Activated CD8-positive, alpha-beta T cell treated with anti-CD3 and anti-CD28 coated beads for 36 hours (primary cell): Measurements from ENCODE around the gene LRMDA. TPM values are rescaled to one million over a fixed set of nuclear protein-coding genes. Genes with fewer than 3 reads are reported as not detected.

Experiments
- ATAC-seq: fragments of 200-7000 bp; cut with Tn5 transposase; one replicate; pipeline ENCODE4 v1.10.0; 2021; ENCODE audit warnings: mild to moderate bottlenecking, moderate library complexity
- CTCF ChIA-PET: fragments of 350-600 bp; sonication (Branson Sonifier 250); formaldehyde crosslinking; loops from one replicate; lab custom pipeline; 2021; ENCODE audit warnings: antibody characterized with exemption; lab: Charles Lee
- POLR2A ChIA-PET: fragments of 350-600 bp; sonication (Branson Sonifier 250); formaldehyde crosslinking; loops from one replicate; lab custom pipeline; 2021; ENCODE audit warnings: antibody characterized with exemption; lab: Charles Lee
- DNase-seq: peaks from one replicate; pipeline ENCODE4 v3.0.0-alpha.2; 2020
- H3K27ac Mint-ChIP-seq: one replicate; pipeline ENCODE4 v1.8.0; 2021; ENCODE audit warnings: mild to moderate bottlenecking, mixed read lengths
- H3K27me3 Mint-ChIP-seq: one replicate; pipeline ENCODE4 v1.8.0; 2021; ENCODE audit warnings: mixed read lengths
- H3K36me3 Mint-ChIP-seq: one replicate; pipeline ENCODE4 v1.8.0; 2021; ENCODE audit warnings: low read depth, mixed read lengths
- H3K4me1 Mint-ChIP-seq: one replicate; pipeline ENCODE4 v1.8.0; 2021; ENCODE audit warnings: low read depth, mixed read lengths
- H3K4me3 Mint-ChIP-seq: one replicate; pipeline ENCODE4 v1.8.0; 2021; ENCODE audit warnings: mild to moderate bottlenecking, moderate library complexity, mixed read lengths
- H3K9me3 Mint-ChIP-seq: one replicate; pipeline ENCODE4 v1.8.0; 2021; ENCODE audit warnings: mixed read lengths
- intact Hi-C: fragments of 100-400 bp; cut with micrococcal nuclease; formaldehyde crosslinking; loops from one replicate; pipeline ENCODE4 v1.10.0; 2022
- total RNA-seq, 2 experiments: library from RNA; stranded (reverse); gene quantifications; one replicate each; pipeline ENCODE4 v1.2.3, GENCODE V29; 2021
- TF ChIP-seq, protein P1 (sequence below): fragments of 200-600 bp; IDR thresholded peaks from one replicate; pipeline ENCODE4 v1.8.0; 2022; ENCODE audit warnings: antibody characterized with exemption, mild to moderate bottlenecking

The LRMDA gene
- total RNA-seq, 2 experiments from 2014 or later, result not detected

DNA sequence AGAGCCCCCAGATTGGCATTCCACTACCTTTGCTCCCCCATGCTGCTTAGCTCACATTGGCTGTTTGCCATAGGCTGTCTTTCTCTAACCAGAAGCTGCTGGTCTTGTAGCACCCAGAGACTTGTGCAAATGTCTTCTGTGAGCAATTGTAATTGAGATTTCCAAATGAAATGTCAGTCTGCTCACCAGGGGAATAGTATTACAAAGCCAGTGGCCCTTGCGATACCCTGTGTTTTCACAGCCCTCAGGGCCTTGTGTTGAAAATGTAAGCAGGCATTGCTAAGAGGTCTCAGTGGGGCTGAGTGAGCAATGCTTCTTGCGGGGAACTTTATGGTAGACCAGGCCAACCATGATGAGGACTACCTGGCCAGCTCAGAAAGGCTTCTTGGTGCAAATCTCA lies 746.5 kb downstream of the LRMDA start:
- CTCF ChIA-PET, result no interaction called here
- no peaks in the 10 kb centered on the region for H3K4me1 Mint-ChIP-seq
- no peak overlapping the region for H3K27ac Mint-ChIP-seq
- intact Hi-C loops, result no loop called here
- H3K9me3 Mint-ChIP-seq, result no peaks in the 10 kb centered on the region
- no peak for DNase-seq
- POLR2A ChIA-PET, result no interaction called here
- no peak for ATAC-seq
- H3K27me3 Mint-ChIP-seq, result no peaks in the 10 kb centered on the region
- H3K4me3 Mint-ChIP-seq, result no peak overlapping the region
- TF ChIP-seq, protein P1, sequence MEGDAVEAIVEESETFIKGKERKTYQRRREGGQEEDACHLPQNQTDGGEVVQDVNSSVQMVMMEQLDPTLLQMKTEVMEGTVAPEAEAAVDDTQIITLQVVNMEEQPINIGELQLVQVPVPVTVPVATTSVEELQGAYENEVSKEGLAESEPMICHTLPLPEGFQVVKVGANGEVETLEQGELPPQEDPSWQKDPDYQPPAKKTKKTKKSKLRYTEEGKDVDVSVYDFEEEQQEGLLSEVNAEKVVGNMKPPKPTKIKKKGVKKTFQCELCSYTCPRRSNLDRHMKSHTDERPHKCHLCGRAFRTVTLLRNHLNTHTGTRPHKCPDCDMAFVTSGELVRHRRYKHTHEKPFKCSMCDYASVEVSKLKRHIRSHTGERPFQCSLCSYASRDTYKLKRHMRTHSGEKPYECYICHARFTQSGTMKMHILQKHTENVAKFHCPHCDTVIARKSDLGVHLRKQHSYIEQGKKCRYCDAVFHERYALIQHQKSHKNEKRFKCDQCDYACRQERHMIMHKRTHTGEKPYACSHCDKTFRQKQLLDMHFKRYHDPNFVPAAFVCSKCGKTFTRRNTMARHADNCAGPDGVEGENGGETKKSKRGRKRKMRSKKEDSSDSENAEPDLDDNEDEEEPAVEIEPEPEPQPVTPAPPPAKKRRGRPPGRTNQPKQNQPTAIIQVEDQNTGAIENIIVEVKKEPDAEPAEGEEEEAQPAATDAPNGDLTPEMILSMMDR, result no peak
- no peaks in the 10 kb centered on the region for H3K36me3 Mint-ChIP-seq

DNA sequence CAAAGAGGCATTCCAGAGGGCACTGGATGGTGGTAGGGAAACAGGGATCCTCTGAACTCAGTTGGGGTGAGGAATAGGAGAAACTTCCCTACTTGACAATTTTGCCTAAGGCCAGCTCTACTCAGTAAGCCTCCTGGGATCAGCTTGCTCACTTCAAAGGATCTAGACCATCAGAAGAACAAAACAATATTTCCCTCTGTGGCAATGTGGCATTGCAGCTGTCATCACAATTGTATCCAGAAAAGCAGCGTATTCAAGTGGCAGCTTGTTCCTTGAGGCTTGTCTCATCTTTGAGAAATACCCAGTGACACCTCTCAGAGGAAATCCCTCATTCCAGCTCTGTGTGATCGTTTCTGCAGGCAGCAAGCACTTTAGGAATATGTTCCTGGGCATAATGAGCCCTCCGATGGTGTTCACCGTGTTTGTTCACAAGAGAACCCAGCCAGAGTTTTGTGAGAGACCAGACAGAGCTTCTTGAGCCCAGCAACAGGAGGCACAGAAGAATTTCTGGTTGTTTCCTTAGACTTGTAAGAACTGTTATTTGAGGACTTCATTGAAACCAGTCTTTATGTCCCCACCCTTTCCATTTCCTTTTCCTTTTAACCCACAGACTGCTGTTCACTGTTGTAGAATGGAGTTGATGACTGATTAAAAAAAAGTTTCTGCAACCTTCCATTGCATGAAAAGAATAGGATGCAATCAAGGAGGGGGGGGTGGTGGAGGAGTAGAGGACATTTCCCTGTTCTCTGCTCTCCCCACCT lies 747.3 kb downstream of the LRMDA start:
- Mint-ChIP-seq H3K4me3 (no peak overlapping the region), H3K27ac (no peak overlapping the region), H3K4me1 (no peaks in the 10 kb centered on the region), H3K9me3 (no peaks in the 10 kb centered on the region), H3K36me3 (no peaks in the 10 kb centered on the region), H3K27me3 (no peaks in the 10 kb centered on the region)
- ATAC-seq (no peak), DNase-seq (no peak)
- POLR2A ChIA-PET, result no interaction called here
- intact Hi-C loops, result no loop called here
- CTCF ChIA-PET, result no interaction called here
- TF ChIP-seq, protein P1, result no peak

DNA sequence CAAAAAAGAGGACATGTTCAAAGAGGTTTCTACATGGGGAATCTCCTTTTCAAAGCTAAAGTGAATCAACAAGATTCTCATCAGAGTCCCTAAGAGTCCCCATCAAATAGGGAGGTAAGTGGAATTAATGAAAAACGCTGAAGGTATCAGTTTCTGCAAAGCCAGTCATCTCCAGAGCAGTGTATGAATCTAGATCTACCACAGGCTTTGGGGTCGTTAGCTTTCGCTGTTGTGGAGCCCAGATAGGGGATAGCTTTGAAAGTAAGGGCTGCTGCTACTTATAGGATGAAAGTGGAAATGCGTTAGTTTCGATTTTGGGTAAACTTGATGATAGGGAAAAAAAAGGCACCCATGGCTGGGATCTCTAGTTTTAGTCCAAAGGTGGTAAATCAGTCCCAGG lies 748.4 kb downstream of the LRMDA start:
- ATAC-seq, result no peak
- intact Hi-C loops, result no loop called here
- Mint-ChIP-seq H3K4me3 (no peak overlapping the region), H3K36me3 (no peaks in the 10 kb centered on the region), H3K27me3 (no peaks in the 10 kb centered on the region), H3K27ac (no peak overlapping the region), H3K9me3 (no peaks in the 10 kb centered on the region), H3K4me1 (no peaks in the 10 kb centered on the region)
- TF ChIP-seq, protein P1, result no peak
- no peak for DNase-seq
- ChIA-PET CTCF (no interaction called here), POLR2A (no interaction called here)

DNA sequence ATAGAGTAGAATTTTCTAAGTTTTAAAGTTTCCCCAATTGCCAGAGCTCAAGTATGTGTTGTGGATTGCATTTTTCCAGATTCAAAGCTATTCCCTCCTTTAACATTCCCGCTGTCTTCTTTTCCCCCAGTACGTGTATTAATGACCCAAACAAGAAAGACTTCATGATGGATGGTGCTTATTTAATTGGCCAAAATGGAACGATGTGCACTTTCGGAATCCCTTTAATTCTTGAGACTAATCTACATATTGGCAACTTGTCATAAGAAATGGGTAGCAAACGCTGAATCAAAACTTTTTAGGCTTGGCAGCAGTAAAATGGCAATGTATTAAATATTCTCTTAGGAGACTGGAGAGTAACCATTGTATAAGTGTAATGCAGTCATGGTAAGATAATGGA lies 753.2 kb downstream of the LRMDA start:
- DNase-seq, result no peak
- no peak for ATAC-seq
- POLR2A ChIA-PET, result no interaction called here
- H3K4me3 Mint-ChIP-seq, result no peak overlapping the region
- intact Hi-C loops, result no loop called here
- H3K27me3 Mint-ChIP-seq, result no peaks in the 10 kb centered on the region
- no peaks in the 10 kb centered on the region for H3K4me1 Mint-ChIP-seq
- no peak overlapping the region for H3K27ac Mint-ChIP-seq
- no peaks in the 10 kb centered on the region for H3K36me3 Mint-ChIP-seq
- H3K9me3 Mint-ChIP-seq, result no peaks in the 10 kb centered on the region
- CTCF ChIA-PET, result no interaction called here
- TF ChIP-seq, protein P1, result no peak

DNA sequence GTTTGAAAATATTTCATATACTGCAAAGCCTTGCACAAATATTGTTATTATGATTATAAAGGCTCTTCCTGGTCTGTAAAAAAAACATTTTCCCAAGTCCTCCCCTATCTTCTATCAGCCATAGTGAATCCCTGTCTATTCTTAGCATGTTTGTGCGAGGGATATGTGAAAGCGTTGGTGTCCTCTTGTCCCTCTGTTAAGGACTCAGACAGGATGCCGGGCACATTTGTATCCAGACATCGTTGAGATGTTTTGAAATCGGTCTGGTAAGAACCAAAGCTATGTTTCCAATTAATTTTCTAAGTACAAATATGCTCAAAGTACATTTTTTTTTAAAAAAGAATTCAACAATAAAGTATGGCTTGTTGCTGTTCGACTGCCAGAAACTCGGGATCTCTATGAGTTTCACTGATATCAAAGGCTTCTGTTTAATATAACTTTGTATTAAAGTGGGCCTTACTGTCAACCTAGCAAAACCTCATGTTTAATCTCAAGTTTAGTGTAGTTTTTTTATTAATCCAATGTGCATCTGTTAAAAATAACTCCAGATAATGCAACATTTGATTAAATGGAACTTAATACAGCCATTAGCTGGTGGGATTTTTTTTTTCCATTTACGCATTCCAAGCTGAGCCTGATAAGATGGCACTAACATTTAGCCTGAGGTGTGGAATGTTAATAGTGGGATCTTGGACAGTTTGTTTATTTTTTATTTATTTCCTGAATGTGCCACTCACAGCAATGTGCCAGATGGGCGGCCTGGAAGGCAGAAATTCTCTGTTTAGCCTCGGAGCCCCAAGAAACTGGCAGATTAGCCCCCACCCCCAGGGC lies 754.3 kb downstream of the LRMDA start:
- ATAC-seq (no peak), DNase-seq (no peak)
- Mint-ChIP-seq H3K9me3 (no peaks in the 10 kb centered on the region), H3K36me3 (no peaks in the 10 kb centered on the region), H3K4me1 (no peaks in the 10 kb centered on the region), H3K4me3 (no peak overlapping the region), H3K27me3 (no peaks in the 10 kb centered on the region), H3K27ac (no peak overlapping the region)
- POLR2A ChIA-PET, result no interaction called here
- CTCF ChIA-PET, result no interaction called here
- intact Hi-C loops, result no loop called here
- TF ChIP-seq, protein P1, result no peak
